NCI-H2227 treated with DMSO at 0.1 percent for 48 hours (cell line): ENCODE data around the gene C2orf92.

Source experiments
- DNase-seq: peaks from one replicate; lab custom pipeline; 2025; lab: John Stamatoyannopoulos, UW

Gene C2orf92

GRCh38 chr2:97714084-97714949 is 44.8 kb downstream of the C2orf92 start:
- no peak for DNase-seq

GRCh38 chr2:97714950-97715652 is 45.6 kb downstream of the C2orf92 start:
- no peak for DNase-seq

GRCh38 chr2:97715951-97716694 is 46.6 kb downstream of the C2orf92 start:
- DNase-seq, result no peak

- no peak for DNase-seq
Measured at GRCh38 chr2:97716695-97717612, 47.4 kb downstream of the C2orf92 start.

GRCh38 chr2:97717613-97717995 is 48.1 kb downstream of the C2orf92 start:
- no peak for DNase-seq

- DNase-seq, result no peak
Measured at GRCh38 chr2:97718051-97718882, 48.8 kb downstream of the C2orf92 start.

GRCh38 chr2:97718942-97719341 is 49.4 kb downstream of the C2orf92 start:
- DNase-seq, result no peak

- no peak for DNase-seq
Measured at GRCh38 chr2:97719362-97720155, 50.0 kb downstream of the C2orf92 start.

- no peak for DNase-seq
Measured at GRCh38 chr2:97720746-97721145, 51.2 kb downstream of the C2orf92 start.

- no peak for DNase-seq
Measured at GRCh38 chr2:97722227-97722626, 52.7 kb downstream of the C2orf92 start.

- DNase-seq, result no peak
Measured at GRCh38 chr2:97723156-97724072, 53.9 kb downstream of the C2orf92 start.

- no peak for DNase-seq
Measured at GRCh38 chr2:97724073-97724410, 54.5 kb downstream of the C2orf92 start.

GRCh38 chr2:97724501-97724900 is 55.0 kb downstream of the C2orf92 start:
- DNase-seq, result no peak

- no peak for DNase-seq
Measured at GRCh38 chr2:97724946-97725688, 55.6 kb downstream of the C2orf92 start.

GRCh38 chr2:97726261-97727064 is 57.0 kb downstream of the C2orf92 start:
- DNase-seq, result no peak

GRCh38 chr2:97727296-97727695 is 57.8 kb downstream of the C2orf92 start:
- DNase-seq, result no peak

GRCh38 chr2:97728091-97728731 is 58.7 kb downstream of the C2orf92 start:
- DNase-seq, result no peak
